ENCODE results near the gene IL17REL. TPM values are rescaled to one million over a fixed set of nuclear protein-coding genes. Genes with fewer than 3 reads are reported as not detected.
A peak's percentile ranks its signal among the peaks of the same experiment; 100 is the strongest.

Gene IL17REL
- total and polyA plus RNA-seq, 2 of the 13 experiments (the other 11 are each of a cell fraction or from before 2014, with no cell fraction given), result not detected

GRCh38 chr22:49970528-49971231 lies 41.9 kb downstream of the IL17REL start (continued):
- TF ChIP-seq SP5 (CRISPR knock-in tag; IDR thresholded peaks at IDR 0.05; ENCODE audit: borderline replicate concordance, low read depth) (peak; percentile 92), RBM22 (optimal IDR thresholded peaks at IDR 0.05; ENCODE audit: low read length) (no peak), ZBTB44 (CRISPR knock-in tag; IDR thresholded peaks at IDR 0.05) (no peak), GTF2F1 (IDR thresholded peaks at IDR 0.05; ENCODE audit: low read length) (no peak), LRRFIP1 (CRISPR knock-in tag; conservative IDR thresholded peaks at IDR 0.05) (no peak), ZMAT3 (CRISPR knock-in tag; conservative IDR thresholded peaks at IDR 0.05) (peak; percentile 89; the same call in 1 of the 2 replicates), ZNF619 (CRISPR knock-in tag; IDR thresholded peaks at IDR 0.05) (no peak), KDM5A (IDR thresholded peaks at IDR 0.05; ENCODE audit: borderline replicate concordance, low read length) (no peak), BRD4 (CRISPR knock-in tag; IDR thresholded peaks at IDR 0.05) (peak; percentile 75; the same call in 1 of the 2 replicates), CENPX (CRISPR knock-in tag; IDR thresholded peaks at IDR 0.05) (no peak), HOXA3 (CRISPR knock-in tag; IDR thresholded peaks at IDR 0.05) (peak; percentile 89), BCLAF1 (IDR thresholded peaks at IDR 0.05) (no peak), ZBTB10 (CRISPR knock-in tag; IDR thresholded peaks at IDR 0.05; ENCODE audit: borderline replicate concordance) (peak; percentile 82; the same call in 1 of the 2 replicates), ZFP1 (CRISPR knock-in tag; IDR thresholded peaks at IDR 0.05) (no peak), ZNF143 (CRISPR knock-in tag; IDR thresholded peaks at IDR 0.05) (0 out of 2 replicates have a peak, but pooled peaks have one; percentile 11), CENPBD1 (CRISPR knock-in tag; IDR thresholded peaks at IDR 0.05; ENCODE audit: borderline replicate concordance, low read depth) (no peak)

Measured in HepG2 (cell line).